NCI-H446 treated with DMSO at 0.1 percent for 48 hours (cell line): Measurements from ENCODE around the gene RPS6KB1.
"Not testable (repeated sequence)": the region's sequence is repeated elsewhere in the genome, so short reads cannot be mapped to it uniquely, and the experiment has no call there.

Source experiments
- DNase-seq: peaks from one replicate; lab custom pipeline; 2025; lab: John Stamatoyannopoulos, UW

Gene RPS6KB1

DNA sequence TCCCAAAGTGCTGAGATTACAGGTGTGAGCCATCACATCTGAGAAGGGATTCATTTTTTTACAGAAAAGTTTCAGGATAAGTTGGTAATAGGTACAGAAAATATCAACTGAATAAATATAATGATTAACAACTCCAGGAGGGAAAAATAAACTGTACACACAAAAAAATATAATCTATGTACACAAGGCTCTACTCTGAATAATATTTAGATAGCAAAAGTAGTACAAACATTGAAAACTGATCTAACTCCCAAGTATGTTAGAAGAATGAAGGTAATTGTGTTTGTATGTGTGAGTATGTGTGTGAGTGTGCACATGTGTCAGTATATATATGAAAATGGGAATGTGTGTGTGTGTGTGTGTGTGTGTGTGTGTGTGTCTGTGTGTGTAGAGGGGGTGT lies 20.6 kb upstream of the RPS6KB1 start:
- no peak for DNase-seq

GRCh38 chr17:59873414-59873813 lies 19.5 kb upstream of the RPS6KB1 start:
- not testable (repeated sequence) for DNase-seq

GRCh38 chr17:59874376-59874775 lies 18.5 kb upstream of the RPS6KB1 start:
- no peak for DNase-seq

GRCh38 chr17:59876107-59876506 lies 16.8 kb upstream of the RPS6KB1 start:
- DNase-seq, result no peak

DNA sequence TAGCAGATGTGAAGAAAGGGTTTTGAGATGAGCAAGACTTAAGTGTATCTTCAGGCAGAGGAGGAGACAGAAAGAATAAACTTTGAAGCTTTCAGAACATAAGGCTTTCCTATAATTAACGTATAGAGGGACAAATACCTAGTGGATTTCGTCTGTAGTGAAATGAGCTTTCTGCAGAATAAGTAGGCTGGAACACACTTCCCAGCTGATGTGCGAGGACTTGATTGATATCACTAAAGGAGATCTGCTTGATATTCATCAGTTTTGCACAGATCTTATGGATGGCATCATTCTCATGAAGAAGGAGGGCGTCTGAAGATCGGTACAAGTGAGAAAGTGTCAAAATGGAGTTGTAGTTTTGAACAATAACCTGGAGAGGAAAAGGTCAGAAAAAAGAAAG lies 15.0 kb upstream of the RPS6KB1 start:
- DNase-seq, result no peak

GRCh38 chr17:59878624-59879023 lies 14.3 kb upstream of the RPS6KB1 start:
- DNase-seq, result no peak

DNA sequence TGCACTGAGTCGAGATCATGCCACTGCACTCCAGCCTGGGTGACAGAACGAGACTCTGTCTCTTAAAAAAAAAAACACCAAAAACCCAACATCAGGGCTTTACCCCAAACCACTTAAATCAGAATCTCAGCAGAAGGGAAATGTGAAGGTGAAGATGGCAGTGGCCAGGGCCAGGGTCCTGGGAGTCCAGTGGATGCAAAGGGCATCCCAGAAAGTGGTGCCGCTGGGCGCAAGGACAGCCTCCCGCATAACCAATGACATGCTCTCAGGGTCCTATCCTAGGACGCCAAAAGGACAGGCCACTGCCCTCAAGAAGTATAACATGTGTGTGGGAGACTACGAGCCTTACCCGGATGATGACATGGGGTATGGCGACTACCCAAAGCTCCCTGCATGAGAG lies 8.1 kb upstream of the RPS6KB1 start:
- DNase-seq, result no peak

DNA sequence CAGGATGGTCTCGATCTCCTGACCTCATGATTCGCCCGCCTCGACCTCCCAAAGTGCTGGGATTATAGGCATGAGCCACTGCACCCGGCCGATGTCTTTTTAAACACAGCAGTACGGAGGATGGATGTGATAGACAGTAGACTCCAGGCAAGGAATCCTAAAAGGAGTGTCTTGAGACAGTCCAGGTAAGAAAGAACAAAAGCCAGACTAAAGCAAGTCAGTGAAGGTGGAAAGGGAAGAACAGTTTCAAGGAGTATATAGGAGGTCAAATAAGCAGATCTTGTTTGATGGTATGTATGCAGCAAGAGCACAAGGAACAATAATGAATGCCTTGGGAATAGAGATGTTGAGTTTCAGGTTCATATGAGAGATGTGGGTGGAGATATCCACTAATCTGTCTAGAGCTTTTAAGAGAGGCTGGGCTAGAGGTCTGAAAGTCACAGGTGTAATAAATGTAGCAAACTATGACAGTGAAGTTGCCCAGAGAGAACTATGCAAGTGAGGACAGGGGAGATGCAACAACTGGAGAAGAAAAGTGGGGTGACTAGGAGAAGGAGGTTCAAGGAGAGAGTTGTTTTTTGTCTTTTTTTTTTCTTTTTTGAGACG lies 4.7 kb upstream of the RPS6KB1 start:
- no peak for DNase-seq

DNA sequence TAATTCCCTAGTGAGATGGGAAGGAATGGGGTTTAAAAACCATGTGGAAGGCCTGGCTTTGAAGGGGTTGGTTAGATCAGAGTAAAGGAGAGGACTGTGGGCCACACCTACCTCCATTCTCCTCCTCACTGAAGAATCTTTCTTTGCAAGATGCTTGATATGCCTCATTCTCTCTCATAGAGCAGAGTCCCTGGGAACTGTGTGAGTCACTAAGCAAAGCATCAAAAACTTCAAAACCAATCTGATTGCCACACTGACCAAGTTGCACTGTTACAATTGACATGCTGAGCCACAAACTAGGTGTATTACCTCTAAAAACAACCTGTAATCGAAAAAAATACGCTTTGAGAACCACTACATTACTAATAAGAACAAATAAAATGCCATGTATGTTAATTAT lies 2.2 kb upstream of the RPS6KB1 start:
- no peak for DNase-seq

DNA sequence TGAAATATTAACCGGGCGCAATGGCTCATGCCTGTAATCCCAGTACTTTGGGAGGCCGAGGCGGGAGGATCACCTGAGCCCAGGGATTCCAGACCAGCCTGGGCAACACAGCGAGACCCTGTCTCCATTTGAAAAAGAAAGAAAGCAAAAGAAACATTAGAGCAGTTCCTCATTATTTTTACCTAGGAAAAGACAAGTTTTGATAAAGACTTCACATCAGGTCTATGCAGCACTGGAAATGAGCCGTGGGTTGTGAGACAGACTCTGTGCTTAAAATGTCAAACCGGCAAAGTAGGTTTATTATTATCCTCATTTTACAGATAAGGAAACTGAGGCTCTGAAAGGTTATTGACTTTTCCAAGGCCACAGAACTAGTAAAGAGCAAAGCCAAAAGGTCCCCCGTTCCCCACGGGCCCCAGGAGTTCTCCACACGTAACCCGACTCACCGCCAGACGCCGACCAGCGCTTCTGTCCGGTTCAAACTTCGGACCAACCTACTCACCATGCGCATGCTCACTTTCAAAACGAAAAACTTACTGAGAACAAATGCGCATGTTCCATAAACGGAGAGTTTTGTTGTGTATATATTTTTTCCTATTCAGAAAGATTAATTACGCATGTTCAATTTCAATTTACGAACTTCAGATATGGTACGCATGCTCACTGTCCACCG lies 534 bp upstream of the RPS6KB1 start:
- no peak for DNase-seq

DNA sequence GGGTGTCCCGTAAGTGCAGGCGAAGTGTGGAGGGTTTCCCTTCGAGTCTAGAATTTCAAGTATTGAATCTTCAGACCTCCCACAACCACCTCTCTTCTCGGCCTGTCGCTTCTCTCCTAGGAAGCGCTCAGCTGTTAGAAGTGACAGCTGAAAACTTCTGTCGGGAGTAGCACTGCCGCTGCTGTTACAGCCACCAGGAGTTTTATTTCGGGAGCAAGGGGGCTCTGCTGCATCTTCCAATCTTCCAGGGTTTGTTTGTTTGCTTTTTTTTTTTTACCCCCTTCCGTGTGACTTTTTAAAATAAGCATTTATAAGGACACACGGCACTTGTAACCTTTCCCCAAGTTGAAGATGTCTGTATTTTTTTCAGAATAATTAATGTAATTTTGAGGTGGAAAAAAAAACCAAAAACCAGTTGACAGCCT lies 767 bp downstream of the RPS6KB1 start:
- DNase-seq, result no peak

- DNase-seq, result no peak
Observed at GRCh38 chr17:59897090-59897489, 4.2 kb downstream of the RPS6KB1 start.

DNA sequence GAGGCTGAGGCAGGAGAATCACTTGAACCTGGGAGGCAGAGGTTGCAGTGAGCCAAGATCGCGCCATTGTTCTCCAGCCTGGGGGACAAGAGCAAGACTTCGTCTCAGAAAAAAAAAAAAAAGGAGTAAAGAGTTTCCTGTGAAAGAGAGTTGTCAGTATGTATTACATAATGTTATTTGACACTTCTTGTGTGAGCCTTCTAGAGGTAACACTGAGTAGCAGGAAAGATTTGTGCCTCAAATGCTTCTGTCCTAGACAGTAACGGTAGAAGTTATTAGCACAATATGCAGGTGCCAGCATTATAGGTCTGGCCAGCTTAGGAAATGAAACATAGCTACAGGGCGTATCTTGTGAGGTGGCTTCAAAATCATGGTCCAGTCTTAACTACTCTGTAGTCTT lies 6.2 kb downstream of the RPS6KB1 start:
- DNase-seq, result no peak

DNA sequence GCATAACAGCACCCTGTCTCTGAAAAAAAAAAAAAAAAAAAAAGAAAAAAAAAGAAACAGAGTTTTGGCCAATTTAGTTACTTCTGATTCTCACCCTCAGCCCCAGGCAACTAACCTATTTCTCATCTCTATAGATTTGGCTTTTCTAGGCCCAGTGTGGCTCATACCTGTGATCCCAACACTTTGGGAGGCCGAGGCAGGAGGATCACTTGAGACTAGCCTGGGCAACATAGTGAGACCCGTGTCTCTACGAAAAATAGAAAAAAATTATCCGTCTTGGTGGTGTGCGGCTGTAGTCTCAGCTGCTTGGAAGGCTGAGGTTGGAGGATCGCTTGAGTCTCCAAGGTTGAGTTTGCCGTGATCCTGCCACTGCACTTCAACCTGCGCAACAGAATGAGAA lies 8.7 kb downstream of the RPS6KB1 start:
- DNase-seq, result no peak

DNA sequence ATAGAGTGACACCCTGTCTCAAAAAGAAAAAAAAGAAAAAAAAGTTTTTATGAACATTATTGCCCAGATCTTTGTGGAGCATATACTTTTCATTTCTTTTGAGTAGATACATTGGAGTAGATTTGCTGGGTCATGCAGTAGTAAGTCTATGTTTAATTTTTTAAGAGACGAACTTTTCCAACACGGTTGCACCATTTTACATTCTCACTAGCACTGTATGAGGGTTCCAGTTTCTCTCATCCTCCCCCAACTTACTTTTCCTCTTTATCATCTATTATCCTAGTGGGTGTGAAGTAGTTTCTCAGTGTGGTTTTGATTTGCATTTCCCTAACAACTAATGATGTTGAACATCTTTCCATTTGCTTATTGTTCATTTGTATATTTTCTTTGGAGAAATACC lies 10.5 kb downstream of the RPS6KB1 start:
- no peak for DNase-seq

DNA sequence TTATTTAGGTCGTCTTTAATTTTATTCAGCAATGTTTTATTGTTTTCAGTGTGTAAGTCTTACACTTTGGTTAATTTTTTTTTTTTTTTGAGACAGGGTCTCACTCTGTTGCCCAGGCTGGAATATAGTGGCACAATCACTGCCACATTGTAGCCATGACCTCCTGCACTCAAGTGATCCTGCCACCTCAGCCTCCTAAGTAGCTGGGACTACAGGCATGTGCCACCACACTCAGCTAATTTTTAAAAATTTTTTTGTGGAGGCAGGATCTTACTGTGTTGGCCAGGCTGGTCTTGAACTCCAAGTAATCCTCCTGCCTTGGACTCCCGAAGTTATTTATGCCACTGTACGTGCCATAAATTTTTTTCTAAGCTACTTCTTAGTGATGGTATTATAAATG lies 14.5 kb downstream of the RPS6KB1 start:
- no peak for DNase-seq

GRCh38 chr17:59914274-59914854 lies 21.4 kb downstream of the RPS6KB1 start:
- DNase-seq, result peak; percentile 36

DNA sequence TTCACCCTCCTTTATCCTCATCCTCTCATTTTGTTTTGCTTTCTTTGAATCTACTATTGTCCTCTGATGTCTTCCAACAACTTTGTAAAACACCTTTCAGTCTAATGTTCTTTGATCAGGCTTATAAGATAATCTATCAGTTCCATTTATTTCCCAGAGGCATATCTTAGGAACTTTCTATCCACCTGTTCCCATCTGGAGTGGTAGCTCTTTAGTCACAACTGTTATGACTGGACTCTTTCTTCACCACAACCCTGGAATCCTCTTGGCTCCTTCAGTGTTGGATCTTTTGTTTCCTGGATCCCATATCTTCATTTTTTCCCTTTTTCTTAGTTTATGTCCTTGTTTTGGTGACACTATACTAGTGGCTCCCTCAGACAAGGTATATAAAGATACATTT lies 23.5 kb downstream of the RPS6KB1 start:
- no peak for DNase-seq

GRCh38 chr17:59920637-59921036 lies 27.7 kb downstream of the RPS6KB1 start:
- not testable (repeated sequence) for DNase-seq

DNA sequence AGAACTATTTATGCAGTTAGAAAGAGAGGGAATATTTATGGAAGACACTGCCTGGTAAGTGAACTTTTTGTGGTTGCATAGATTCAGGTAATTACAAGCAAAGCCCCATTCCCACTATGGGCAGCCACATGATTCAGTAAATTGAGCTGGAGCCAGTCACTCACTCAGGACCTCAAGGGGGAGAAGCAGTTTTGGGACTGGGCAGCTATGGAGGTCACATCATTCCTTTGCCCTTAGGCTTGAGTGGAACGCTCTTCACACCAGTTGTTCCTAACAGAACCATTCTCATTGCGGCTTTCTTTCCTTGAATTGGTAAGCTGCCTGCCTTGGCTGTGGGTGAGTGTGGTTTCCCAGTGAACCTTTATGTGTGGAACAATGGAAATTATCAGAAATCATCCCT lies 37.2 kb downstream of the RPS6KB1 start:
- DNase-seq, result not testable (repeated sequence)

GRCh38 chr17:59930768-59931167 lies 37.8 kb downstream of the RPS6KB1 start:
- DNase-seq, result not testable (repeated sequence)

GRCh38 chr17:59933317-59933716 lies 40.4 kb downstream of the RPS6KB1 start:
- not testable (repeated sequence) for DNase-seq

DNA sequence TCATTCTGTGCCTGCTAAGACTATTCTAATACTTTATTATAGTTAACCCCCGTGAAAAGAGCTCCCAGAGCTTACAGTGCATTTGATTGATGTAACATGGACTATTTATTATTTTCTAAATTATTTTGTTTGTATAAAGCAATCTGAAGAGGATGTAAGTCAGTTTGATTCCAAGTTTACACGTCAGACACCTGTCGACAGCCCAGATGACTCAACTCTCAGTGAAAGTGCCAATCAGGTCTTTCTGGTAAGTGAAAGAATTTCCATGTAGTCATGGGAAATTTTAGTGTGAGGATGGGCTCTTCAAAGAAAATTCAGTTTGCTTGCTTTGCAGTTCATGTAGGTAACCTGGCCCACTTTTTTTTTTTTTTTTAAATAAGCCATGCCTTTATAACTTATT lies 47.8 kb downstream of the RPS6KB1 start:
- not testable (repeated sequence) for DNase-seq

DNA sequence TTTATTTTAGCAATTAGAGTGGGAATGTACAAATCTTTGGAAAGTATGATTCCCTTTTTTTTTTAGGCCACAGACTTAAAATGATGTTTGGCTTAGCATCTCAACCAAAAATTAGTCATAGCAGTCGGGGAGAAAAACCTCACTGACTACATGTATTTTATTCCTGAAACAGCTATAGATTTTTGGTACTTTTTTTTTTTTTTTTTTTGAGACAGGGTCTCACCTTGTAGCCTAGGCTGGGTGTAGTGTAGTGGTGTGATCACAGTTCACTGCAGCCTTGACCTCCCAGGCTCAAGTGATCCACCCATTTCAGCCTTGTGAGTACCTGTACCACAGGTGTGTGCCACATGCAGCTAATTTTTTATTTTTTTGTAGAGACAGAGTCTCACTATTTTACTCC lies 48.2 kb downstream of the RPS6KB1 start:
- DNase-seq, result no peak
